GM12878 (cell line): ENCODE results near the gene TEX36.

Experiments used
- EP300 ChIP-seq, 2 experiments: fragments of 150-350 bp in 1 of 2; IDR thresholded peaks; 2 replicates each; pipeline ENCODE4 v1.6.1; 2011 to 2012; ENCODE audit warnings: low read depth in 2 of 2, low read length in 2 of 2, borderline replicate concordance in 1 of 2, improper control_type of control experiment in 1 of 2, inconsistent platforms in 1 of 2; ENCODE audit not compliant: control insufficient read depth in 1 of 2
- HCFC1 ChIP-seq: fragments of 150-350 bp; IDR thresholded peaks from 2 replicates; pipeline ENCODE4 v1.6.1; 2014; ENCODE audit warnings: low read length
- NFIC ChIP-seq: IDR thresholded peaks from 2 replicates; pipeline ENCODE4 v1.6.1; 2012; ENCODE audit warnings: low read depth, mild to moderate bottlenecking, inconsistent platforms, low read length, moderate library complexity
- NFYA ChIP-seq: IDR thresholded peaks from 2 replicates; pipeline ENCODE4 v1.6.1; 2011; ENCODE audit warnings: low read depth, mild to moderate bottlenecking, low read length, improper control_type of control experiment, borderline replicate concordance
- PKNOX1 ChIP-seq: fragments of 450-650 bp; IDR thresholded peaks from 2 replicates; pipeline ENCODE4 v1.6.1; 2016; ENCODE audit warnings: mild to moderate bottlenecking
- RELB ChIP-seq: fragments of 450-650 bp; IDR thresholded peaks from 2 replicates; pipeline ENCODE4 v1.6.1; 2017; ENCODE audit warnings: low read depth, mild to moderate bottlenecking, moderate library complexity
- SMARCA5 ChIP-seq: fragments of 450-650 bp; IDR thresholded peaks from 2 replicates; pipeline ENCODE4 v1.6.1; 2017; ENCODE audit warnings: mild to moderate bottlenecking
- SREBF2 ChIP-seq: IDR thresholded peaks from 2 replicates; pipeline ENCODE4 v1.6.1; 2012; ENCODE audit warnings: mild to moderate bottlenecking, low read length
- SUZ12 ChIP-seq: fragments of 200-600 bp; sonication (generic); IDR thresholded peaks from one replicate; pipeline ENCODE4 v1.6.1; 2018; ENCODE audit warnings: antibody characterized with exemption, mild to moderate bottlenecking; ENCODE audit not compliant: unreplicated experiment
- TAF1 ChIP-seq: IDR thresholded peaks from 2 replicates; pipeline ENCODE4 v1.6.1; 2011; ENCODE audit warnings: mild to moderate bottlenecking, low read depth, low read length, borderline replicate concordance
- ZBED1 ChIP-seq: IDR thresholded peaks from 2 replicates; pipeline ENCODE4 v1.6.1; 2016; ENCODE audit warnings: borderline replicate concordance
- TF ChIP-seq, protein P1 (sequence below): IDR thresholded peaks from 2 replicates; pipeline ENCODE4 v1.6.1; 2012; ENCODE audit warnings: mild to moderate bottlenecking, low read depth, low read length
- TF ChIP-seq, protein P2 (sequence below), 3 experiments: IDR thresholded peaks in 2 of 3; conservative IDR thresholded peaks in 1 of 3; 2 replicates each; pipeline ENCODE4 v1.5.1; 2011; ENCODE audit warnings: low read depth in 3 of 3, low read length in 3 of 3, mild to moderate bottlenecking in 3 of 3, control low read depth in 2 of 3, moderate library complexity in 2 of 3, inconsistent platforms in 1 of 3, mixed read lengths in 1 of 3; ENCODE audit not compliant: control insufficient read depth in 2 of 3, insufficient read depth in 1 of 3; ENCODE audit errors: extremely low read depth in 1 of 3
- TF ChIP-seq, protein P3 (sequence below): fragments of 450-650 bp; IDR thresholded peaks from 2 replicates; pipeline ENCODE4 v1.6.1; 2017; ENCODE audit warnings: mild to moderate bottlenecking

DNA sequence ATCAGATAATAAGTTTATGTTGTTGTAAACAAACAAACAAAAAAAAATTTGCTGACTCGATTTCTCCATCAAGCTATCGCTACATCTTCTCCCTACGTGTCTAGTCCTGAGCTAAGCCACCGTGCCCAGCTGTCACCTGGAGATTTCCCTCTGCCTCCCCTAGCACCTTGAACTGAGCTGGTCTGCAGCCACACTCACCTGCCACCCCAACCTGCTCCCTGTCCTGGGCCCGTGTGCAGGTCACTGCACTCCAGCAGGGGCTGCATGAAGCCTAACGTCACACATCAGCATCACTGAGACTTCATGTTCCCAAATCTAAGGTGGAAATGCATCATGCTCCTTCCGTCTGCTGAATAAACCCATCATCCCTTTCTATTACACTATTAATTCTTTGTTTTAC lies 44.4 kb downstream of the TEX36 start:
- TF ChIP-seq, protein P1, sequence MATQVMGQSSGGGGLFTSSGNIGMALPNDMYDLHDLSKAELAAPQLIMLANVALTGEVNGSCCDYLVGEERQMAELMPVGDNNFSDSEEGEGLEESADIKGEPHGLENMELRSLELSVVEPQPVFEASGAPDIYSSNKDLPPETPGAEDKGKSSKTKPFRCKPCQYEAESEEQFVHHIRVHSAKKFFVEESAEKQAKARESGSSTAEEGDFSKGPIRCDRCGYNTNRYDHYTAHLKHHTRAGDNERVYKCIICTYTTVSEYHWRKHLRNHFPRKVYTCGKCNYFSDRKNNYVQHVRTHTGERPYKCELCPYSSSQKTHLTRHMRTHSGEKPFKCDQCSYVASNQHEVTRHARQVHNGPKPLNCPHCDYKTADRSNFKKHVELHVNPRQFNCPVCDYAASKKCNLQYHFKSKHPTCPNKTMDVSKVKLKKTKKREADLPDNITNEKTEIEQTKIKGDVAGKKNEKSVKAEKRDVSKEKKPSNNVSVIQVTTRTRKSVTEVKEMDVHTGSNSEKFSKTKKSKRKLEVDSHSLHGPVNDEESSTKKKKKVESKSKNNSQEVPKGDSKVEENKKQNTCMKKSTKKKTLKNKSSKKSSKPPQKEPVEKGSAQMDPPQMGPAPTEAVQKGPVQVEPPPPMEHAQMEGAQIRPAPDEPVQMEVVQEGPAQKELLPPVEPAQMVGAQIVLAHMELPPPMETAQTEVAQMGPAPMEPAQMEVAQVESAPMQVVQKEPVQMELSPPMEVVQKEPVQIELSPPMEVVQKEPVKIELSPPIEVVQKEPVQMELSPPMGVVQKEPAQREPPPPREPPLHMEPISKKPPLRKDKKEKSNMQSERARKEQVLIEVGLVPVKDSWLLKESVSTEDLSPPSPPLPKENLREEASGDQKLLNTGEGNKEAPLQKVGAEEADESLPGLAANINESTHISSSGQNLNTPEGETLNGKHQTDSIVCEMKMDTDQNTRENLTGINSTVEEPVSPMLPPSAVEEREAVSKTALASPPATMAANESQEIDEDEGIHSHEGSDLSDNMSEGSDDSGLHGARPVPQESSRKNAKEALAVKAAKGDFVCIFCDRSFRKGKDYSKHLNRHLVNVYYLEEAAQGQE = no peak
- TF ChIP-seq, protein P2, sequence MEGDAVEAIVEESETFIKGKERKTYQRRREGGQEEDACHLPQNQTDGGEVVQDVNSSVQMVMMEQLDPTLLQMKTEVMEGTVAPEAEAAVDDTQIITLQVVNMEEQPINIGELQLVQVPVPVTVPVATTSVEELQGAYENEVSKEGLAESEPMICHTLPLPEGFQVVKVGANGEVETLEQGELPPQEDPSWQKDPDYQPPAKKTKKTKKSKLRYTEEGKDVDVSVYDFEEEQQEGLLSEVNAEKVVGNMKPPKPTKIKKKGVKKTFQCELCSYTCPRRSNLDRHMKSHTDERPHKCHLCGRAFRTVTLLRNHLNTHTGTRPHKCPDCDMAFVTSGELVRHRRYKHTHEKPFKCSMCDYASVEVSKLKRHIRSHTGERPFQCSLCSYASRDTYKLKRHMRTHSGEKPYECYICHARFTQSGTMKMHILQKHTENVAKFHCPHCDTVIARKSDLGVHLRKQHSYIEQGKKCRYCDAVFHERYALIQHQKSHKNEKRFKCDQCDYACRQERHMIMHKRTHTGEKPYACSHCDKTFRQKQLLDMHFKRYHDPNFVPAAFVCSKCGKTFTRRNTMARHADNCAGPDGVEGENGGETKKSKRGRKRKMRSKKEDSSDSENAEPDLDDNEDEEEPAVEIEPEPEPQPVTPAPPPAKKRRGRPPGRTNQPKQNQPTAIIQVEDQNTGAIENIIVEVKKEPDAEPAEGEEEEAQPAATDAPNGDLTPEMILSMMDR (IDR thresholded peaks at IDR 0.05 in 2 of 3, conservative IDR thresholded peaks at IDR 0.05 in 1 of 3; ENCODE audit: control insufficient read depth in 2 of 3, extremely low read depth in 1 of 3, insufficient read depth in 1 of 3, low read depth in 3 of 3, low read length in 3 of 3) = no peak
- TF ChIP-seq TAF1 (no peak), ZBED1 (no peak), SMARCA5 (no peak), HCFC1 (no peak), NFIC (no peak), SREBF2 (no peak), SUZ12 (no peak), PKNOX1 (no peak), NFYA (no peak), EP300 (IDR thresholded peaks at IDR 0.05; ENCODE audit: borderline replicate concordance in 1 of 2, control insufficient read depth in 1 of 2, low read depth in 2 of 2, low read length in 2 of 2) (no peak), RELB (no peak)
- TF ChIP-seq, protein P3, sequence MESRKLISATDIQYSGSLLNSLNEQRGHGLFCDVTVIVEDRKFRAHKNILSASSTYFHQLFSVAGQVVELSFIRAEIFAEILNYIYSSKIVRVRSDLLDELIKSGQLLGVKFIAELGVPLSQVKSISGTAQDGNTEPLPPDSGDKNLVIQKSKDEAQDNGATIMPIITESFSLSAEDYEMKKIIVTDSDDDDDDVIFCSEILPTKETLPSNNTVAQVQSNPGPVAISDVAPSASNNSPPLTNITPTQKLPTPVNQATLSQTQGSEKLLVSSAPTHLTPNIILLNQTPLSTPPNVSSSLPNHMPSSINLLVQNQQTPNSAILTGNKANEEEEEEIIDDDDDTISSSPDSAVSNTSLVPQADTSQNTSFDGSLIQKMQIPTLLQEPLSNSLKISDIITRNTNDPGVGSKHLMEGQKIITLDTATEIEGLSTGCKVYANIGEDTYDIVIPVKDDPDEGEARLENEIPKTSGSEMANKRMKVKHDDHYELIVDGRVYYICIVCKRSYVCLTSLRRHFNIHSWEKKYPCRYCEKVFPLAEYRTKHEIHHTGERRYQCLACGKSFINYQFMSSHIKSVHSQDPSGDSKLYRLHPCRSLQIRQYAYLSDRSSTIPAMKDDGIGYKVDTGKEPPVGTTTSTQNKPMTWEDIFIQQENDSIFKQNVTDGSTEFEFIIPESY = no peak
